HepG2 (cell line): Measurements from ENCODE around the gene CEP19. TPM values are rescaled to one million over a fixed set of nuclear protein-coding genes. Genes with fewer than 3 reads are reported as not detected.

Experiments used
- ATAC-seq: fragments of 200-7000 bp; cut with Tn5 transposase; 3 replicates; pipeline ENCODE4 v1.9.1; 2020; ENCODE audit warnings: mild to moderate bottlenecking, moderate library complexity
- BruUV-seq: library from RNA; stranded (reverse); fragments of 400-500 nt; replicated peaks from 2 replicates; lab custom pipeline; 2021; lab: Mats Ljungman, UMichigan
- CTCF ChIA-PET: fragments of 300-600 bp; formaldehyde crosslinking; extraction: SDS; loops from one replicate; lab custom pipeline; 2021; ENCODE audit warnings: low total read pairs, inconsistent platforms, low intra/inter-chr PET ratio; lab: Yijun Ruan, JAX
- POLR2A ChIA-PET: fragments of 350-600 bp; sonication (Branson Sonifier 250); formaldehyde crosslinking; loops from one replicate; lab custom pipeline; 2020; ENCODE audit warnings: antibody characterized with exemption, inconsistent platforms; lab: Yijun Ruan, JAX
- DNase-seq: peaks from one replicate; pipeline ENCODE4 v3.0.0-alpha.2; 2015; ENCODE audit warnings: low spot score
- FAIRE-seq: peaks from 3 replicates; lab custom pipeline; 2011; peaks lifted over from hg19 to GRCh38; lab: Jason Lieb, UNC
- H2AFZ ChIP-seq: one replicate; pipeline ENCODE4 v1.6.1; 2011; ENCODE audit warnings: low read length, inconsistent platforms
- H3K27ac ChIP-seq: fragments of 300-600 bp; 3 replicates; pipeline ENCODE4 v1.8.0; 2011; ENCODE audit warnings: mixed run types, mild to moderate bottlenecking, mixed read lengths, low read length, inconsistent platforms; ENCODE audit not compliant: insufficient read depth; ENCODE audit errors: extremely low read length
- H3K27me3 ChIP-seq, 2 experiments: fragments of 200-600 bp in 1 of 2; 2 replicates in 1 of 2; 3 replicates in 1 of 2; pipeline versions ENCODE4 v1.6.0 to v1.8.0; 2011; ENCODE audit warnings: low read length in 2 of 2, mild to moderate bottlenecking in 2 of 2, moderate library complexity in 2 of 2, inconsistent platforms in 1 of 2; ENCODE audit not compliant: insufficient read depth in 2 of 2, control insufficient read depth in 1 of 2
- H3K36me3 ChIP-seq, 2 experiments: fragments of 200-600 bp in 1 of 2; replicated peaks in 1 of 2; 2 replicates in 1 of 2; 3 replicates in 1 of 2; pipeline versions ENCODE4 v1.5.1 to v1.8.0; 2011; ENCODE audit warnings: low read length in 2 of 2, inconsistent platforms in 1 of 2; ENCODE audit not compliant: insufficient read depth in 2 of 2, control insufficient read depth in 1 of 2
- H3K4me1 ChIP-seq: 2 replicates; pipeline ENCODE4 v1.5.1; 2012; ENCODE audit warnings: low read length, inconsistent platforms; ENCODE audit not compliant: insufficient read depth
- H3K4me2 ChIP-seq: 2 replicates; pipeline ENCODE4 v1.6.0; 2011; ENCODE audit warnings: low read depth, low read length, inconsistent platforms
- H3K4me3 ChIP-seq, 3 experiments: fragments of 200-600 bp in 1 of 3; sonication (generic), shearing (Covaris generic) in 1 of 3; replicated peaks in 1 of 3; 2 replicates each; pipeline ENCODE4 v1.5.1; 2011 to 2016; ENCODE audit warnings: low read length in 3 of 3, inconsistent platforms in 2 of 3, low read depth in 2 of 3, mild to moderate bottlenecking in 2 of 3, control low read depth in 1 of 3, mixed read lengths in 1 of 3; ENCODE audit not compliant: insufficient read depth in 1 of 3
- H3K79me2 ChIP-seq: one replicate; pipeline ENCODE4 v1.6.1; 2011; ENCODE audit warnings: low read length, inconsistent platforms; ENCODE audit not compliant: insufficient read depth
- H3K9ac ChIP-seq: 2 replicates; pipeline ENCODE4 v1.6.0; 2011; ENCODE audit warnings: mild to moderate bottlenecking, low read depth, low read length, inconsistent platforms; ENCODE audit not compliant: insufficient read depth
- H3K9me3 ChIP-seq: 2 replicates; pipeline ENCODE4 v1.5.1; 2012; ENCODE audit warnings: mild to moderate bottlenecking, low read length
- H4K20me1 ChIP-seq: 2 replicates; pipeline ENCODE4 v1.6.0; 2011; ENCODE audit warnings: inconsistent platforms, mild to moderate bottlenecking, low read length, moderate library complexity; ENCODE audit not compliant: insufficient read depth
- HNRNPK ChIP-seq: fragments of 200-400 bp; formaldehyde crosslinking; IDR thresholded peaks from 2 replicates; pipeline ENCODE4 v1.6.1; 2018; ENCODE audit warnings: low read length, low read depth, moderate library complexity, mild to moderate bottlenecking; ENCODE audit not compliant: poor library complexity, severe bottlenecking
- IKZF4 ChIP-seq: sonication (generic); formaldehyde crosslinking; IDR thresholded peaks from 2 replicates; pipeline ENCODE4 v1.5.1; 2020; ENCODE audit warnings: borderline replicate concordance, mild to moderate bottlenecking, low read depth, missing genetic modification reagents; ENCODE audit errors: not compliant biosample characterization
- NFE2L1 ChIP-seq: sonication (generic); formaldehyde crosslinking; IDR thresholded peaks from 2 replicates; pipeline ENCODE4 v1.4.0; 2020; ENCODE audit warnings: missing genetic modification reagents, mild to moderate bottlenecking, borderline replicate concordance
- PITX1 ChIP-seq: sonication (generic); formaldehyde crosslinking; IDR thresholded peaks from 2 replicates; pipeline ENCODE4 v1.5.1; 2020; ENCODE audit warnings: mild to moderate bottlenecking, missing genetic modification reagents
- RFX5 ChIP-seq: IDR thresholded peaks from 2 replicates; pipeline ENCODE4 v1.6.1; 2011; ENCODE audit warnings: low read depth, low read length, improper control_type of control experiment
- RFXANK ChIP-seq: IDR thresholded peaks from 2 replicates; pipeline ENCODE4 v1.6.1; 2016
- SAP130 ChIP-seq: IDR thresholded peaks from 2 replicates; pipeline ENCODE4 v1.6.1; 2016; ENCODE audit warnings: low read depth
- SMAD1 ChIP-seq: sonication (generic); formaldehyde crosslinking; IDR thresholded peaks from 2 replicates; pipeline ENCODE4 v1.4.0; 2020; ENCODE audit warnings: missing genetic modification reagents, low read depth, mild to moderate bottlenecking, borderline replicate concordance
- ZBTB38 ChIP-seq: sonication (generic); formaldehyde crosslinking; IDR thresholded peaks from 2 replicates; pipeline ENCODE4 v1.5.1; 2020; ENCODE audit warnings: mild to moderate bottlenecking, missing genetic modification reagents
- ZC3H4 ChIP-seq: sonication (generic); formaldehyde crosslinking; IDR thresholded peaks from 2 replicates; pipeline ENCODE4 v1.4.0; 2020; ENCODE audit warnings: missing genetic modification reagents, borderline replicate concordance
- ZNF101 ChIP-seq: sonication (generic); formaldehyde crosslinking; IDR thresholded peaks from 2 replicates; pipeline ENCODE4 v1.4.0; 2020; ENCODE audit warnings: mild to moderate bottlenecking, low read depth, missing genetic modification reagents, borderline replicate concordance
- ZNF605 ChIP-seq: sonication (generic); formaldehyde crosslinking; IDR thresholded peaks from 2 replicates; pipeline ENCODE4 v1.8.0; 2022; ENCODE audit warnings: mild to moderate bottlenecking, missing genetic modification reagents
- ZNF660 ChIP-seq: sonication (generic); formaldehyde crosslinking; IDR thresholded peaks from 2 replicates; pipeline ENCODE4 v1.5.1; 2020; ENCODE audit warnings: mild to moderate bottlenecking, low read depth, missing genetic modification reagents, borderline replicate concordance
- WGBS: methylation state at CpG from one replicate; pipeline ENCODE4 v1.1.6; 2017; ENCODE audit warnings: low lambda C conversion rate; 5-methylcytosine and 5-hydroxymethylcytosine counted together
- in situ Hi-C: cut with HindIII; loops from 2 replicates; pipeline ENCODE4 v1.10.0; 2017; ENCODE audit warnings: low pct_unique_long_range_greater_than_20kb; ENCODE audit not compliant: extremely low pct_ligation_motif_present
- intact Hi-C: fragments of 100-400 bp; cut with micrococcal nuclease; formaldehyde crosslinking; loops from one replicate; pipeline ENCODE4 v1.10.0; 2022; ENCODE audit not compliant: unreplicated experiment
- polyA plus RNA-seq, 8 experiments: library from polyadenylated mRNA; depleted of rRNA in 3 of 8; stranded (reverse) in 7 of 8; unstranded in 1 of 8; fragments of >200 nt; fragmentation: Illumina TruSeq in 4 of 8; extraction: Trizol in 4 of 8; gene quantifications; 2 replicates each; pipeline versions ENCODE4 v1.2.1 to v1.2.3, GENCODE V29; 2011 to 2016; ENCODE audit warnings: low read depth in 4 of 8, missing spikeins in 1 of 8, mixed read lengths in 1 of 8; ENCODE audit not compliant: insufficient read depth in 1 of 8
- total RNA-seq, 5 experiments: library from RNA; depleted of rRNA; stranded (reverse); fragments of >200 nt; fragmentation: Illumina TruSeq; extraction: Trizol; gene quantifications; 2 replicates each; pipeline ENCODE4 v1.2.3, GENCODE V29; 2016; ENCODE audit warnings: low read depth in 1 of 5
- TF ChIP-seq, protein P1 (sequence below): sonication (generic); formaldehyde crosslinking; IDR thresholded peaks from 2 replicates; pipeline ENCODE4 v1.4.0; 2020; ENCODE audit warnings: missing genetic modification reagents
- TF ChIP-seq, protein P2 (sequence below): IDR thresholded peaks from 2 replicates; pipeline ENCODE4 v1.6.1; 2016

Gene CEP19
- total and polyA plus RNA-seq, 2 of the 13 experiments (the other 11 are each of a cell fraction or from before 2014, with no cell fraction given) = 0.48 to 1.2 TPM

DNA sequence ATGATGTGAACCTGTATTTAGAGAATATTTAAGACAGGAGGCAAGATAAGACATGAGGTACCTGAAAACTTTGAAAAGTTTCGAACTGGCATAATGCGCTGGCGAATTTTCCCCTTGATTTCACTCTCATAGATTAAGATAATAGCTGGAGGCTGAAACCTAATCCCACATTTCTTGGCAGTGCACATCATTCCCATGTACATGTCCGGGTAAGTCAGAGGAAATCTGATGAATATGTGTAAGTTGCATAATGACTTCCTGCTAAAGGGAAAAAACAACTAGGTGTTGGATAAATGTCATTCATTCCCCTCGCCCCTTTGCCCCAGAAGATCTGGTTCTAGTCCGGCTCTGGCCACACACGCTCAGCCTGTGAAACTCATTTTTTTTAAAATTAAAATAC lies 3.6 kb downstream of the CEP19 start:
- Histone ChIP-seq H3K36me3 (no peaks in the 10 kb centered on the region), H2AFZ (no peak overlapping the region), H3K27ac (no peak overlapping the region), H3K9ac (no peak overlapping the region), H4K20me1 (no peaks in the 10 kb centered on the region), H3K9me3 (no peaks in the 10 kb centered on the region), H3K79me2 (no peaks in the 10 kb centered on the region), H3K4me1 (peaks cover 12% of the 10 kb centered on the region), H3K4me3 (no peak overlapping the region), H3K4me2 (no peak overlapping the region), H3K27me3 (peaks cover 0 to 4% of the 10 kb centered on the region in 2 experiments; a peak in 1 of 5 replicates)
- POLR2A ChIA-PET = no interaction called here
- no TSS peak for BruUV-seq
- FAIRE-seq (no peak), DNase-seq (no peak), ATAC-seq (no peak)
- intact Hi-C loops = no loop called here
- CTCF ChIA-PET = no interaction called here
- no peak for TF ChIP-seq NFE2L1 (CRISPR knock-in tag)
- TF ChIP-seq ZBTB38 (CRISPR knock-in tag) = no peak
- TF ChIP-seq RFXANK (CRISPR knock-in tag) = no peak
- no peak for TF ChIP-seq SMAD1 (CRISPR knock-in tag)
- TF ChIP-seq, protein P1, sequence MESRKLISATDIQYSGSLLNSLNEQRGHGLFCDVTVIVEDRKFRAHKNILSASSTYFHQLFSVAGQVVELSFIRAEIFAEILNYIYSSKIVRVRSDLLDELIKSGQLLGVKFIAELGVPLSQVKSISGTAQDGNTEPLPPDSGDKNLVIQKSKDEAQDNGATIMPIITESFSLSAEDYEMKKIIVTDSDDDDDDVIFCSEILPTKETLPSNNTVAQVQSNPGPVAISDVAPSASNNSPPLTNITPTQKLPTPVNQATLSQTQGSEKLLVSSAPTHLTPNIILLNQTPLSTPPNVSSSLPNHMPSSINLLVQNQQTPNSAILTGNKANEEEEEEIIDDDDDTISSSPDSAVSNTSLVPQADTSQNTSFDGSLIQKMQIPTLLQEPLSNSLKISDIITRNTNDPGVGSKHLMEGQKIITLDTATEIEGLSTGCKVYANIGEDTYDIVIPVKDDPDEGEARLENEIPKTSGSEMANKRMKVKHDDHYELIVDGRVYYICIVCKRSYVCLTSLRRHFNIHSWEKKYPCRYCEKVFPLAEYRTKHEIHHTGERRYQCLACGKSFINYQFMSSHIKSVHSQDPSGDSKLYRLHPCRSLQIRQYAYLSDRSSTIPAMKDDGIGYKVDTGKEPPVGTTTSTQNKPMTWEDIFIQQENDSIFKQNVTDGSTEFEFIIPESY (CRISPR knock-in tag) = no peak
- TF ChIP-seq ZNF101 (CRISPR knock-in tag) = no peak
- no peak for TF ChIP-seq RFX5
- TF ChIP-seq PITX1 (CRISPR knock-in tag) = no peak
- TF ChIP-seq ZC3H4 (CRISPR knock-in tag) = no peak
- no peak for TF ChIP-seq SAP130
- TF ChIP-seq, protein P2, sequence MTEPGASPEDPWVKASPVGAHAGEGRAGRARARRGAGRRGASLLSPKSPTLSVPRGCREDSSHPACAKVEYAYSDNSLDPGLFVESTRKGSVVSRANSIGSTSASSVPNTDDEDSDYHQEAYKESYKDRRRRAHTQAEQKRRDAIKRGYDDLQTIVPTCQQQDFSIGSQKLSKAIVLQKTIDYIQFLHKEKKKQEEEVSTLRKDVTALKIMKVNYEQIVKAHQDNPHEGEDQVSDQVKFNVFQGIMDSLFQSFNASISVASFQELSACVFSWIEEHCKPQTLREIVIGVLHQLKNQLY (CRISPR knock-in tag) = no peak
- no peak for TF ChIP-seq HNRNPK
- no peak for TF ChIP-seq ZNF660 (CRISPR knock-in tag)
- no peak for TF ChIP-seq ZNF605 (CRISPR knock-in tag)
- no peak for TF ChIP-seq IKZF4
- WGBS = 42% methylated on average over 7 of the region's 7 CpGs
- in situ Hi-C loops = no loop called here
